Islet of Langerhans (tissue), 1 donor: ENCODE measurements around the gene MRPS6.

Experiments used
- FAIRE-seq: peaks from one replicate; lab custom pipeline; 2011; peaks lifted over from hg19 to GRCh38; lab: Jason Lieb, UNC

The MRPS6 gene

DNA sequence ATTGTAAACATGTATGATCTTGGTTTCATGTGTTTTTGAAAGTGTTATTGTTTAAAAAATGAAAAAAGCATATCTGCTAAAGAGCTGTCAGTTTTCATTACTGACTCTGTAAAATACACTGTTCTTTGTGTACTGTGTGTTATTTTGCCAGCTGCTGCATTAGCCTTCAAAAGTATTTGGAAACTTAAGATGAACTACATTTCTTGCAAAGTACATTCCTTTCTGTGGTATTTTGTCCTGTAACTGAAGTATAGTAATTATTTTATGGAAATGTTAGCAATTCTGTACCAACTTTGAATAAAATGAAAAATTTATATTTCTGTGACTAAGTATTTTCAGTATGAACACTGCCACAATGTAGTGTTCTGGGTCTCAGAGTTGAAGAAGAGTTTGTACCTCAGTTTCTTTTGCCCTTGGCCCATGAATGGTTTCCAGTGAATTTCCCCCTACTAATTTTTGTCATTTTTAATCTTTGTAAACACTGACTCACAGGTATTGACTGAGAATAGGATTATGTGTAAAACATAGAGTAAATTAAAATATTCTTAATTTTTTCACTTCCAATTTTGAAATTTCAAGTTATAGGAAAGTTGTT is 32.7 kb downstream of the MRPS6 start:
- FAIRE-seq = no peak

DNA sequence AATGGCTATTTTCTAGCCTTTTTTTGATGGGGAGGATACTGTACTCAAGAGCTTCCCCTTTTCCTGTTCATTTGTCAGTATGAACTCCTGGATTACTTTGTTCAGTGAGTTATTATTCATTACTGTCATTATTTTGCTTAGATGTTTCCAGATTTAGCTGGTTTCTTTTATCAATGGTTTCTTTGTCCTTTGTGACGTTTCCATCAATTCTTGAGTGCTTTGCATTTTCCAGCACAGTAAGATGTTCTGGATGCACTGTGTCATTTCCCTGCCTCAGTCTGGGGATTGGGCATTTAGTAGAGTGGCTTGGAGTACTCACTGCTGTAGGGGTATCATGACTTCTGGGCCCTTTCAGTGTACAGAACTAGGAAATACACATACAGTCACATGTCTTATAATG is 34.2 kb downstream of the MRPS6 start:
- FAIRE-seq = no peak

DNA sequence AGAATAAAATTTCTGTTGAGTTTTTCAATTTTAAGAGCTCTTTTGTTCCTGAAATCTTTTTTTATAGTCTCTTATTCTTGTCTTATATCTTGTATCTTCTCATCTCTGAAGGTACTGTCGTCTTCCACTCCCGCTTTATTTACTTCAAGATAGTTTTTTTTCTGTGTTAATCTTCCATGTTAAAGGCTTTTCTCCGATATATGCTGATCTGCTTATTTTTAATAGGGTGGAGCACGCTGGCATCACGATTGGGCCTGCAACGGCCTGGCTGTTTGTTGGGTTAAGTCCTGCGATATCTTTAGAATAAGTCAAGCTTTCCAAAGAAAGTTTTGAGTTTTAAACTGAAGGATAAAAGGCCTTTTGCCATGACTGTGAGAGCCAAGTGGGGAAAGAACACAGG is 35.7 kb downstream of the MRPS6 start:
- FAIRE-seq = no peak

DNA sequence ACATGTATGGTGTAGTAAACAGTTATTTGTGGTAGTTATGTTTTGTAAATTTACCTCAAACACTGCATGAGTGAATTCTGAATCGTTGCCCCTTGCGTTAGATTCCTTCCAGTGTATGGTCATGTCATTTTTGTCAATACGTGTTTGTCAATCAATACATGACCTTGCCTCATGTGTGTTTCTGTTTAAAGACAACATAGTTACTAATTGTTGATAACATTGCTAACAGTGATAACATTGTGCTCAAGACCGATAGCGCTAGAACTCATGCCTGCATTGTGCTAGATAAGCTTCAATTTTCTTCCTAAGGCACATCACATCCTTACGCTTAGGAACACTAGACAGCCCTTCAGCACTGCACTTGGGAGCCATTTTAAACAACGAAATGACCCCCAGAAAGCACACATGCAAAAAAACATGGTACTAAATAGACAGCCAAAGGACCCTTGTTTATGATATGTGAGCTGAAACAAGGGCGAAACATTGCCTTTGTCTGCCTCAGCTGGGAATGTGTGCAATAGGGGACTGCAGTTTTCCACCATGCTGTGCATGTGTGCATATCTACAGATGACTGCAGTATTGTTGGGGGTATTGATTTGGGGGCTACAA is 37.3 kb downstream of the MRPS6 start:
- FAIRE-seq = no peak

DNA sequence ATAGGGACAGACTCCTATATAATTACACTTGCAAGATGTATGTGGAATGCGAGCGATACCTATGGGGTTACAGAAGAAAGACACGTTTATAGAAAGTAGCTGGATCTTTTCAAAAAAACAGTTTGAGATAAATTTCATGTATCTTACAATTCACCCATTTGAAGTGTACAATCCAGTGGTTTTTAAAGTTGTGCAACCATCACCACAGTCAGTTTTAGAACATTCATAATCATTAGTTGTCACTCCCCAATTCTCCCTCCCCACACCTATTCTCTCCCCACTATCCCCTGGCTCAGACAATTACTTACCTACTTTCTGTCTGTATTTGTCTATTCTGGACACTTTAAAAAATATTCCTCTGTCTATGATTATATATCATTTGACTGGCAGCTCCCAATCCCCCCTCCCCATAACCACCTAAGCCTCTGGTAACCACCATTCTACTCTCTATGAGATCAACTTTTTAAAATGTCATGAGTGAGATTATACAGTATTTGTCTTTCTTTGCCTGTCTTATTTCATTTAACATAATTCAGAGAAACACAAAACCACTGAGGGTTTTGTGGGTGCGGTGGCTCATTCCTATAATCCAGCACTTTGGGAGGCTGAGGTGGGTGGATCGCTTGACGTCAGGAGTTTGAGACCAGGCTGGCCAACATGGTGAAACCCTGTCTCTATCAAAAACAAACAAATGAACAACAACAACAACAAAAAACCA is 39.1 kb downstream of the MRPS6 start:
- FAIRE-seq = no peak

DNA sequence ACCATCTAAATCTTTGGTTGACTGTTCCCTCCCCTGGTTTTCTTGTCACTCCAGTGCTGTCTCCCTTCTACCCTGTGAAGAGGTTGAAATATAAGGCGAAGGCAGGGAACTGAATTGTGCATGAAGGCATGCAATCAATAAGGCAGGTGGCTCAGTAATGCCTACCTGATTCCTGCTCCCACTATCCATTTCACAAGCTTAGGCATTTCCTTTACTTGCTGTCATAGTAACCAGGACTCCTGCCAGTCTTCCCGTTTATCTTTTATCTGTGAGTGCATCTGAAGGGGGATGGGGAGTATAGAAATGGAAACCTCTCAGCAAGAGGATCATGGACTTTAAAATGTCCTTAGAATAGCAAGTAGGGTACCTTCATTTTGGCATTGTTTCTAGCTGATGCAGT is 40.5 kb downstream of the MRPS6 start:
- FAIRE-seq = no peak

DNA sequence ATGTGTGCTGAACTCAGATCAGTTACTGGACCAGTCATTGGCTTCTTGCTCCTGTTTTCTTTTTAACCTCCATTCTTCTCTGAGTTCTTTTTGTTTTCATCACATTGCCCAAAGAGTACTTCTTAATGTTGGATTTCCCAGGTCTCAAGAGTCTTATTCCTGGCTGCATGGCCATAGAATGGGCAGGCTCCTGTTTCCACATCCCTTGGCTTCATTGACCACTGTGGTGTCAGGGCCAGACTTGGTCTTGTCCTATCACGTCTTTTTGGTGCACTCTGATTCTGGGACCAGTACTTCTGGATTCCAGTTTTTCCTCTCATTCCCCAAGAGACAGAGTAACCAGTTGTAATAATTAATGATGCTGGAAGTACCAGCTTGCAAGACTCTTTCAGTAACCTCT is 41.8 kb downstream of the MRPS6 start:
- FAIRE-seq = no peak

DNA sequence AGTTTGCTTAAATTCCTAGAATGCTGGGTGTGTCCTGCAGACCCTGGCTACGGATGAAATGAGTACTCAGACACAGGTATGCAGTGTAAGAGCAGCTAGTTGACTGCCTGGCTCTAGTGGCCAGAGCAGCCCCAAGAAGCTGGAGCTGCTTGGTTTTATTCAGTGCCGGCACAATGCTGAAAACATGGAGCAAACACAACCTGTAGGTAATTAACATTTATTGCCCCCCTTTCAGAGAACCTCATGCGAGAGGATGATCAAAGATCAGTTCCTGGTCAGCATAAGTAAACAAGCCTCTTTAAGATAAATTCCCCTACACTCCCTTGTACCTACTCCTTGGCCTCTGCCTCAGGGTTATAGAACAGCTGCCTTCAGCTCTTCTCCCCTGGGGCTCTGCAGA is 43.2 kb downstream of the MRPS6 start:
- no peak for FAIRE-seq

DNA sequence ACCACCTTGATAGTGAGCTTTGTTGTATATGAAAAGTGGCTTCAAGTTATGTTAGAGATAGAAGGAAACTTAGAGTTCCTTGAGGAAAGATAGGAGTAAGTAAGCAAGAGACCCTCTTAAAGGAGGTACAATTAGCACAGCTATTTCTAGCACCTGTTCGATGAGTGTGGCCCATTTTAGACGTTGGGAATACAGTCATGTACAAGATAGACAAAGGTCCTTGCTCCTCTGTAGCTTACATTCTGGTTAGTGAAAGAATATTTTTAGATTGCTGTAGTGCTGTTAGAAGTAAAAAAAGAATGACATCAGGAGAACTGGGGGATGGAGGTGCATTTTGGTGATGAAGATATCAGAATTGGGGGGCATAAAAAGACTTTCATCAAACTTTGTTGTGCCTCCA is 47.5 kb downstream of the MRPS6 start:
- FAIRE-seq = no peak

DNA sequence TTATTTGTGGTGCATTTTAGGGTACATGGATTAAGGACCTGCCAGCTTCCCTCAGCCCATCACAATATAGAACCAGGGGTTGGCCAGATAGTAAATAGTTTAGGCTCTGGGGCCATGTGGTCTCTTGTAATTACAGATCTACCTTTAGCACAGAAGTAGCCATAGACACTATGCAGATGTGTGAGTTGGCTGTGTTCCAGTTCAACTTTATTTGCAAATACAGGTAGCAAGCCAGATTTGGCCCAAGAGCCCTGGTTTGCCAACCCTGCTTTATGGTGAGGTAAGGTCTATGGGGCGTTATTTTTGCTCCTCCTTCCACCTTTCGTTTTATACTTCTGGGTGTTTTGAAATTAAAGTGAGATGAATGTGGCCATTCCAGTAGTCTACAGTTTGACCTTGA is 48.7 kb downstream of the MRPS6 start:
- FAIRE-seq = no peak

DNA sequence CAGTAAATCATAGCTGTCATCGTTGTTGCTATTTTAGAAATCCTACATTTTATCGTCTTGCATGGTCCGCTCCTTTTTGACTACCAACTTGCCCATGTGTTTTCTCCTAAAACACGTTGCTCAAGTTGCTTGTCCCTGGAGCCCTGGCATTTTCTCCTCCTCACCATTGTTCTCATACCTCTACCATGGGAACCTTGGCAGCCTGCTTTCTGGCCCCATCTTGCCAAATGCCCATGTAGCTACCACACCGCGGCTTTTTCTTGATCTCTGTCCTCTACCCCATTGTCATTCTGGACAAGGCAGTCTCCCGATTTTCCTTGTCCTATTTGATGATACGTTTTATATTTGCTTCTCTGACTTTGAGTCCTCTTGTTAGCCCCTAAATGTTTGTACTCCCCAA is 50.2 kb downstream of the MRPS6 start:
- FAIRE-seq = no peak

DNA sequence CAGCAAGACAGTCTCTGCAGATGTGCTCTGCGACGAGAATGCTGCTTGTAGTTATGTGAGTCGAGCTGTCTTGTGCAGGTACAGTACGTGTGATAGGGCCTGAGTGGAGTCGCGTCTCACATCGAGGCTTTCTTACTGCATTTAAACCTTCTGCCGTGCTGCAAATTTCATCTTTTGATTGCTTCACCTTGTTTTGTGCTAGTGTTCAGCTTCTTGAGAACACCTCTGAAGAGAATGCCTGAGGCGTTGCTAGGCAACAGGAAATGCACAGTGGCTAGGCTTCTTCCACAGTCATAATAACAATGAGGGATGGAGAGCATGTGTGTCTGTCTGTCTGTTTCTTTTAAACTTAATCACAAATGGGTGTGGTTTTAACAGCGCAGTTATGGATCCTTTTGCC is 52.9 kb downstream of the MRPS6 start:
- FAIRE-seq = no peak

DNA sequence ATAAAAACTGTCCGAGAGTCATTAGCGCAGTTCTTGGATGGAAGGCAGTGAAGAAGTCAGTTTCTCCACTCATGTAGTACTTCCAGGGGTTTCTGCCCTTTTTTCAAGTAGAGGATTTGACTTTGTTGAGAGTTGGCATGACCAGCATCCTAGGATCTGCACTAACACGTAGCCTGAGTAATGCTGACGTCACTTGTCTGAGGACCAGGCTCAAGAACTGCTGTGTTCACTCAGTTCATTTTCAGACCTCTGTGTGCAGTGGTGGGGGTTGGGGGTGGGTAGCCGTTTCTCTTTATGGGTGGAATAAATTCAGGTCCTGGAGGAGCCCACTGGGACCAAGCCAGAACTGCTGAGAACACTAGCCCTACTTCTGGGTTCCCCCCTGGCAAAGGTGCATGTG is 53.3 kb downstream of the MRPS6 start:
- FAIRE-seq = no peak

DNA sequence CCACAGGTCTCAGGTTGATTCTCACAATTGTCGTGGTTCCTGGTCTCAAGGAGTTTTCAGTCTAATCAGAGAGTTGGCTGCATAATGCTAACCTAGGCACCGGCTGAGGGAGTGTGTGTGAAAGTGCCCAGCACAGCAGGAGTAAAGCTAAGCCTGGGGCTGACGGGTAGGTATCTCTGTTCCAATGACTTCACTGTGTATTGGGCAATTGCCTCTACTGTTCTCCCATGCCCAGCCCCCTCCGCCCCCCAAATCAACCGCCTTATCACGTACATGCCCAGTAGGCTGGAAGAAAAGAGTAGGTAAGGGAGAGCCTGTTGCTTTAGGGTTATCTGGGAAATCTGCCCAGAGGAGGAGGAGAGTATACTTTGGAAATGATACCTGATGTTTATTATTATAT is 54.7 kb downstream of the MRPS6 start:
- no peak for FAIRE-seq

DNA sequence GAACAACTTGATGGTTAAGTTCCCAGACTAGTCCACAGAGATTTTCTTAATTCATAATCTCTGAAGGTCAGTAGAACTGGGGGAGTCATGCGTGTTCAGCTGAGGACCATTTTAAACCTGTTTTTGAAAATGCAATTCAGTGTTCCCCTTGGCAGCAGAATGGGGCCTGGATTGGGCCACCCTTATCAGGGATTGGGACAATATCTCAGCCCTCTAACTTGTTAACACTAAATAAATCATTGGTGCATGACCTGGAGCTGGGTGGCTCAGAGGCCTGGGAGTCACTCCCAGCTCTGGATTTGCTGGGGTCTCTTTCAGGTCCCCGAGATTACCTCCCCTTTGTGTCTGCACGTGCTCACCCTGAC is 55.3 kb downstream of the MRPS6 start:
- no peak for FAIRE-seq

DNA sequence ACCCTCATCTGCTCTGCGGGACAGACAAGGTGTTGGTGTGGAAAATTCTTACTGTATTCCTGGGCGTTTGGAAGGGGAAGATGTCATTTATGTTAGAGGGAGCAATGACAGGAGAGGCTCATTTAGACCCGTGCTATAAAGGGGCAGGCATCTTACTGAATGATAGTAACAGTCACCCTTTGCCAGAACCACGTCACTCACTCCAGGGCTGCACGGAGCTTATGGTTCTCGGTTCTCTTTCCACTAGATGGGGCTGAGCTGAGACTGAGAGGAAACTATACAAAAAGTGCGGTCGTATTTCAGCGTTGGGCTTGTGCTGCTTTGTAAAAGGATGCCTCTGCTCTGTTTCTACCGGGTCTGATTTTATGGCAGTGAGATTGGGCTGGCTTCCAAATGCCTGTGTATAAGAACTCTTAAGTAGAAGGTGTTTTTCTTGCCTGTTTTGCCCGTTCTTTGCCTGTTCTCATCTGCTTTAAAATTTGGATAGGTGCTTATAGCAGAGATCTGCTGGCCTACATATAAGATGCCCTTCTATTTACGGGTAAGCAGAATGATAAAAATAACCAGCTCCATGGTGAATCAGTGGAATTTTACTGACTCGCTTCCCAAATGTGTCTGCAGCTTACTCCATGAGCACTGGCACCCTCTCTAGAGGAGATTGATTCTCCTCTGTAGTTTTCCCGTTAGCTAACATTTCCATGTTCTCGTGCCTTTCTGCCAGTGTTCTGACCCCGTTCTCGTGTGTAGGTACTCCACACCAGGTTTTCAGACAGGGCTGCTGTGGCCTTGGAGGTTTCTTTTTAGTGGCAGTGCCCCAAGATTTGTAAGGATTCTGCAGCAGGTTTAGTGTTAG is 55.9 kb downstream of the MRPS6 start:
- no peak for FAIRE-seq

DNA sequence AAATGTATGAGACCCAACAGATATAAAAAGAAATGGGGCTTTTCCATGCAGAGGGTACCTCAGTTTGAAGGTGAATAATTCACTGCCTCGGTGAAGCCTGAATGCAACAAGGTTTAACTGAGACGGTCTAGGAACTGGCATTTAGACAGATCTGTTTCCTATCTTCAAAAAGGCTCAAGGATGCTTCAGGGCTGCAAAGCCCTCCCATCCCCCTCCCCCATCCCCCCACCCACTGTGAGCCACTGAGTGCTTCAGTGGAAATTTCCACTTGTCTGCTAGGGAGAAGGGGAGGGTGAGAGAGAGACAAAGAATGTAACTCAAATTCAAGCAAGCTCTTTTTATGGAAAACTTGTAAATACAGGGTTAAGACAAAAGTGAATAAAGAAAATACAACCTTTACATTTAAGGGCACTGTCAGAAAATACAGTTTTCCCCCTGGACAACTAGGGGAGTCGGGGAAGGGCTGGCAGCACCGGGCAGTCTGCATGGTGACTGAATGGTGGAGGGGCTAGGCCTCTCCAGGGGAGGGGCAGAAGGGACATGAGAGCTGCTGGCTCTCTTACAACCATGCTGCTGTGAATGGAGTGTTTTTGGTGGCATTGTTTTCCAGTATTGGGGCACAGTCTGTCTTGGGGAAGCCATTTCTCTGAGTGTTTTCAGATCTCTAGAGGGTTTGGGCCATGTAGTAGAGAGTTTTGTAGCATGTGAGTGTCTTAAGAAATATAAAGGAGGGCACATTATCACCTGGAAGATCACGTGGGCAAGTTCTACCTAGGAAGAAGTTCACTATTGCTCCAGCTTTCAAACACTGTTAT is 56.7 kb downstream of the MRPS6 start:
- FAIRE-seq = no peak

DNA sequence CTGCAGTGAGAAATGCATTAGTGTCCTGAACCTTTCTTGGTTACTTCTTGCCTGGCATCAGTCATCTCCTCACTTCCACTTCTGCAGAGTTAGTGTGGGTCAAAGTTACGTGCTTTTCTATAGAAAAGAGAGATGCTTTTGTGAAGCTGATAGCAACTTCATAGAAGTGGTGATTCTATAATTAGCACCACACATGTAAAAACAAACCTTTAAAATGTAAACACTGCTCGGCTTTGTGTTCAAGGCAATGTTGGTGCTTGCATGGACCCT is 57.3 kb downstream of the MRPS6 start:
- no peak for FAIRE-seq

DNA sequence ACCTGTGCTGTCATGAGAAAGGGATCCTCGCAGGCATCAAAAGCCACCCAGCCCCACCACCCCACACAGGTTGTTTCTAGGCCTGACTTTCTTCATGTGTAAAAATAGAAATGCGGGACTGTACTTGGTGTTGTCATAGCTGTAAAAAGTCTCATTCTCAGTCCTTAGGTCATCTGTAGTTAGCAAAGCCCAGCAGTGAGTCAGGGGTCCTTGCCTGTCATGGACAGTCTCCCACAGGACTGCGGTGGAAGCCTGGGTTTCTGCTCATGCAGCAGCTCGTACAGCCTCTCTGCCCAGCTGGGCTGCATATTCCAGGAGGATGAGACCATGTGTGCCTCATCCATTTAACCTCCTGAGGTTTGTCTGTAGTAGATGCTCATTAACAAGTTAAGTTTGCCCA is 58.2 kb downstream of the MRPS6 start:
- no peak for FAIRE-seq

DNA sequence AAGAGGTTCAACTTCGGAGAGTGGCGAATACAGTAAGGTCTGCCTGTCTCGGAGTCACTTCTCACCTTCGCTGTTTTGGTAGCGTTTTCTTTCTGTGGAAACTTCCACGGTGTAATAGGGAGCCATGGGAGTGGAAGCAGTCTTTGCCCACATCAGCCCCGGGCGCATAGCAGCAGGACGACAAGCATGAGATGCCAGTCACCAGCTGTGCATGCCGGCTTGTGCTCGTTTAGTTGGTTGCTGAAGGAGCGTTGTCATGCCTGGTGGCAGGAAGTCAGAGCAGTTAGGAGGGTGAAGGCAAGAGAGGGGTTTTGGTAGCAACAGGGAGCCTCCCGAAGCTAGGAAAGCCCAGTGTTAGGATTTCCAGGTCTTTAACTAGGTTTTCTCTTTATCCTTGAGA is 58.8 kb downstream of the MRPS6 start:
- no peak for FAIRE-seq

DNA sequence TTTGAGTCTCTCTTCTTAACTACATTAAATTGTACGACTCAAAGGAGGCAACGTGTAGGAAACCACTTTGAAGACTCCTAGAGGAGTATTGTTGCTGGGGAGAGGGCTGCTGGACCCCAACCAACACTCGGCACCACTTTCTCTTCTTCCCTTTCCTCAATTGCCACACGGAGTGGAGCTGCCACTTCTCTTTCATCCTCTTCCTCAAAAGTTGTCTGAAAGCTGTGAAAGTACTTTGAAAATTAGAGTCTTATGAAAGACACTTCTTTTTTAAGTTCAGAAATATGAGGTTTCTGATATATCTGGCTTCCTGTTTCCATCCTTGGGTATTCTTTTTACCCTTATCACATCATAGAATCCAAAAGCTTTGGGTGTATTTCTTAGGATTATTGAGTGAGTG is 59.5 kb downstream of the MRPS6 start:
- FAIRE-seq = no peak

DNA sequence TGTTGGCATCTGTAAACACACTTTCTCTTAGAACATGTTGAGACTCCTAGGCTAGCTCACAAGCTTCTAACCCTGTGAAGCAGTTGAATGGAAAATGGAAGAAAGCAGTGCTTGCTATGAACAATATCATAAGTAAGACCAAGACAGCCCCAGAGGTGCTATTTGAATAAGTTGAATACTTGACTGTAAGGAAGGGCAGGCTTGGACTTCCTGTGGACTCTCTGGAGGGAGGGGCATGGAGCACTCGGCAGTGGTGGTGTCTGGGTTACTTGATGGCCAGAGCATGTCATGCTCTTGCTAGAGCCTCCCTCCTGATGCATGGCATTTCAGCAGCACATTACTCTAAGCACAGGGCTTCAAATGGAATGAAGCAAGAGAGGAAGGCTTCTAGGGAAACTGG is 60.0 kb downstream of the MRPS6 start:
- no peak for FAIRE-seq

DNA sequence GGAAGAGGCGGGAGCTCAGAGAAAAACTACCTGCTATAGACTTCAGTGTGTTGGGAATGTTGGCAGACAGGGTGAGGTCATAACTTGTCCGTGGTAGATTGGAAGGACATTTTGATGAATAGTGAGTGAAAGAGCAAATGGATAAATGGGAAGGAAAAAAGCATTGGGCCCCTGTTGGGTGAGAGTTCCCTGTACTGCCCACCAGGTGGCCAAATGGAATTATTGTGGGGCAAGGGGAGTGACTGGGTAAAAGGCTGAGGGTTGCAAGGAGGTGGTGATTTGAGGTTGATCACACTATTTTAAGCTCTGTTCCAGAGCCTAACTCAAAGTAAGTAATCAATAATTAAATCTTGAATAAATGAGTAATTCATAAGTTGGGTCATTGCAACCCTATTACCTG is 60.4 kb downstream of the MRPS6 start:
- no peak for FAIRE-seq
